ENCODE results near the gene COL19A1.

GRCh38 chr6:69881322-69882151 lies 15.2 kb downstream of the COL19A1 start:
- TF ChIP-seq CTCF (IDR thresholded peaks at IDR 0.05) (no peak), POLR2A (IDR thresholded peaks at IDR 0.05) (no peak)
